Superior temporal gyrus (tissue), 1 donor: ENCODE measurements around the gene SP110.
A peak's percentile ranks its signal among the peaks of the same experiment; 100 is the strongest.
"Not testable (repeated sequence)": the region's sequence is repeated elsewhere in the genome, so short reads cannot be mapped to it uniquely, and the experiment has no call there.

Experiments
- DNase-seq: peaks from one replicate; pipeline ENCODE4 v3.0.0-alpha.2; 2016; ENCODE audit errors: extremely low spot score

Gene SP110

GRCh38 chr2:230224458-230224857, 4.7 kb upstream of the SP110 start:
- no peak for DNase-seq

- DNase-seq: not testable (repeated sequence)
Measured at GRCh38 chr2:230222829-230223228, 3.0 kb upstream of the SP110 start.

- DNase-seq: no peak
Measured at GRCh38 chr2:230221493-230221892, 1.7 kb upstream of the SP110 start.

GRCh38 chr2:230220347-230220969, 674 bp upstream of the SP110 start:
- peak; percentile 40 for DNase-seq

- peak; percentile 17 for DNase-seq
Measured at GRCh38 chr2:230218421-230218820, 1.4 kb downstream of the SP110 start.

- DNase-seq: no peak
Measured at GRCh38 chr2:230217424-230217823, 2.4 kb downstream of the SP110 start.

- DNase-seq: no peak
Measured at GRCh38 chr2:230216489-230216888, 3.3 kb downstream of the SP110 start.

GRCh38 chr2:230209422-230210051, 10.2 kb downstream of the SP110 start:
- no peak for DNase-seq

- no peak for DNase-seq
Measured at GRCh38 chr2:230208576-230208975, 11.2 kb downstream of the SP110 start.

GRCh38 chr2:230205721-230206120, 14.1 kb downstream of the SP110 start:
- DNase-seq: no peak

- no peak for DNase-seq
Measured at GRCh38 chr2:230205034-230205433, 14.8 kb downstream of the SP110 start.

- DNase-seq: no peak
Measured at GRCh38 chr2:230203110-230203676, 16.6 kb downstream of the SP110 start.

- no peak for DNase-seq
Measured at GRCh38 chr2:230202430-230203109, 17.2 kb downstream of the SP110 start.

GRCh38 chr2:230184727-230185578, 34.8 kb downstream of the SP110 start:
- no peak for DNase-seq

GRCh38 chr2:230181195-230181594, 38.6 kb downstream of the SP110 start:
- DNase-seq: no peak

- no peak for DNase-seq
Measured at GRCh38 chr2:230179907-230180306, 39.9 kb downstream of the SP110 start.

- no peak for DNase-seq
Measured at GRCh38 chr2:230178546-230179485, 41.0 kb downstream of the SP110 start.

- no peak for DNase-seq
Measured at GRCh38 chr2:230176996-230177395, 42.8 kb downstream of the SP110 start.

- DNase-seq: no peak
Measured at GRCh38 chr2:230174466-230174865, 45.3 kb downstream of the SP110 start.

- DNase-seq: no peak
Measured at GRCh38 chr2:230172852-230173251, 46.9 kb downstream of the SP110 start.

- DNase-seq: no peak
Measured at GRCh38 chr2:230172156-230172555, 47.6 kb downstream of the SP110 start.
